ENCODE results near the gene HPCAL1. TPM values are rescaled to one million over a fixed set of nuclear protein-coding genes. Genes with fewer than 3 reads are reported as not detected.

HPCAL1 gene
- total RNA-seq, 3 donors from 2014 or later (not counting 1 experiment from before 2014, with no cell fraction given), result 31.1 to 45.2 (median 39.8) TPM

DNA sequence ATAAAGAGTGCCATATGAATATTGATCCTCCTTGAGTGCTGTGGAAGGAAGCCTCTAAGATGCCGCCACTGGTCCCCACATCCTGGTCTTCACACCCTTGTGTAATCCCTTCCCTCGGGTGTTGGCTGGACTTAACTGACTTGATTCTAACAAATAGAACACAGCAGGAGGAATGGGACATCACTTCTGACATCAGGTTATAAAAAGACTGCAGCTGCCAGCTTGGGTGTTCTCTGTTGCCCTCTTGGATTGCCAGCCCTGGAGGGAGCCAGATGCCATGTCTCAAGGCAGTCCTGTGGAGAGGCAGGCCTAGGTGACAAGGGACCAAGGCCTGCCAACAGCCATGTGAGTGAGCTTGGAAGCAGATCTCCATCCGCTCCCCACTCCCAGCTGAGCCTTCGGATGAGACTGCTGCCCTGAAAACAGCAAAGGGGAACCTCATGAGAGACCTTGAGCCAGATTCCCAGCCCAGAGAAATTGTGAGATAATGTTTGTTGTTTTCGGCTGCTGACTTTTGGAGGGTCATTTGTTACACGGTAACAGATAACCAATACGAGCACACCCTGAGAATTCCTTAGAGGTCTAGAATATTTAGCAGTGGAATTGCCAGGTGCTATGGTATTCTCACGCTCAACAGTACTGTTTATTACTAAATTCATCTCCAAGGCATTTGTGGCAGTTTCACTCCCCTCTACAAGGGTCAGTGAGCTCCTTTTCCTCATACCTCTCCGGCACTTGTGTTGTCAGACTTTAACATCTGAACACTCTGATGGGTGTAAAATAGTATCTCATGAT is 32.5 kb downstream of the HPCAL1 start:
- intact Hi-C loops (cut with micrococcal nuclease), result no loop called here
- Mint-ChIP-seq H3K36me3 (no peaks in the 10 kb centered on the region), H3K9me3 (peaks cover 0 to 3% of the 10 kb centered on the region in 2 donors), H3K4me3 (no peak overlapping the region), H3K27me3 (ENCODE audit: low read depth in 2 of 2) (no peaks in the 10 kb centered on the region), H3K4me1 (peaks cover 53 to 56% of the 10 kb centered on the region in 2 donors), H3K27ac (no peak overlapping the region)
- Histone ChIP-seq H3K4me3 (ENCODE audit: low read length) (no peak overlapping the region), H3K27me3 (ENCODE audit: control insufficient read depth, insufficient read depth, low read length) (no peaks in the 10 kb centered on the region), H3K4me1 (ENCODE audit: control insufficient read depth, insufficient read depth, low read length) (peaks cover 32% of the 10 kb centered on the region), H3K9me3 (ENCODE audit: control insufficient read depth, insufficient read depth, low read length) (peaks cover 6% of the 10 kb centered on the region), H3K27ac (ENCODE audit: low read length) (no peak overlapping the region), H3K36me3 (ENCODE audit: control insufficient read depth, insufficient read depth, low read length) (no peaks in the 10 kb centered on the region)
- DNase-seq (no peak), ATAC-seq (no peak)
- no peak for TF ChIP-seq CTCF (IDR thresholded peaks at IDR 0.05)
- 98% methylated on average over 9 of the region's 9 CpGs for WGBS (ENCODE audit: insufficient coverage)

- no peaks in the 10 kb centered on the region for H3K27me3 Mint-ChIP-seq (ENCODE audit: low read depth in 2 of 2)
- Histone ChIP-seq H3K27ac (ENCODE audit: low read length) (no peak overlapping the region), H3K4me1 (ENCODE audit: control insufficient read depth, insufficient read depth, low read length) (peaks cover 25% of the 10 kb centered on the region), H3K27me3 (ENCODE audit: control insufficient read depth, insufficient read depth, low read length) (no peaks in the 10 kb centered on the region), H3K36me3 (ENCODE audit: control insufficient read depth, insufficient read depth, low read length) (no peaks in the 10 kb centered on the region), H3K9me3 (ENCODE audit: control insufficient read depth, insufficient read depth, low read length) (peaks cover 6% of the 10 kb centered on the region), H3K4me3 (ENCODE audit: low read length) (no peak overlapping the region)
- peaks cover 46 to 48% of the 10 kb centered on the region in 2 donors for H3K4me1 Mint-ChIP-seq
- H3K9me3 Mint-ChIP-seq, result peaks cover 0 to 3% of the 10 kb centered on the region in 2 donors
- TF ChIP-seq CTCF (IDR thresholded peaks at IDR 0.05), result no peak
- WGBS (ENCODE audit: insufficient coverage), result 98% methylated on average over 3 of the region's 4 CpGs
- no peak overlapping the region for H3K27ac Mint-ChIP-seq
- H3K36me3 Mint-ChIP-seq, result no peaks in the 10 kb centered on the region
- intact Hi-C loops (cut with micrococcal nuclease), result no loop called here
- ATAC-seq (no peak), DNase-seq (no peak)
- no peak overlapping the region for H3K4me3 Mint-ChIP-seq
Observed at GRCh38 chr2:10336283-10336682, 33.6 kb downstream of the HPCAL1 start.

DNA sequence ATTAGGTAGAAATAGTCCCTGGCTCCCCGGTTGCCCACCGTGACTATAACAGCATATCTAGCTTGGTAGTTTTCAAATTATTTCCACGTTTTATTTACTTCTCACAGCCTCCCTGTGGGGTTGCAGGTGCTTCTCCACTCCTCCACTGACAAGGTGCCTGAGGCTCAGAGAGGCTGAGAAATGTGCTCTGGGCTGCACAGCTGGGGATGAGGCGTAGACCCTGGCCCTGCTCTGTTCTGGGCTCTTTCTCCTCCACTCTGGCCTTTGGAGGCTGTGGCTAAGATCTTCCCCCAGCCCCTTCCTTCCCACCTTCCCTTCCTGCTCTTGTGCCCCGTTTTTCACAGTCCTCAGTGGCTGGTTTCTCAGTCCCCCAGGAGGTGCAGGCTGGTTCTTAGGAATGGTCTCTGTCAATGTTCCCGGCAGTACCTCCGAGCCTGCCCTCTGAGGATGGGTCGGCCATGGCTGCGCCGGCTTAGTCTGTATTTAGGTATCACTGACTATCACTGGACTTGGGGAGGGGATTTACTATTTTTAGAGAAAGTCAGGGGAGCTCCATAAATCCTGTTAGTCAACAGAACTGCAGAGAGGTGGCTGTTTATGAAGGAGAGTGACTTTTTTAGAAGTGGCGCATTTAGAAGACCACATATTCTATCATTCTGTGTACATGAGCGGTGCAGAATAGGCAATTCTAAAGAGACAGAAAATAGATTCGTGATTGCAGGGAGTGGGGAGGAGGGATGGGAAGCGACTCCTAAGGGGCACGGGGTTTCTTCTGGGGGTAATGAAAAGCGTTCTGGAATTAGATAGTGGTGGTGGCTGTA is 35.0 kb downstream of the HPCAL1 start:
- Mint-ChIP-seq H3K36me3 (no peaks in the 10 kb centered on the region), H3K9me3 (peaks cover 0 to 3% of the 10 kb centered on the region in 2 donors), H3K27me3 (ENCODE audit: low read depth in 2 of 2) (no peaks in the 10 kb centered on the region), H3K4me1 (peaks cover 32 to 35% of the 10 kb centered on the region in 2 donors), H3K4me3 (no peak overlapping the region), H3K27ac (no peak overlapping the region)
- ATAC-seq (no peak), DNase-seq (no peak)
- peaks cover 6% of the 10 kb centered on the region for H3K9me3 ChIP-seq (ENCODE audit: control insufficient read depth, insufficient read depth, low read length)
- no peak overlapping the region for H3K4me3 ChIP-seq (ENCODE audit: low read length)
- H3K36me3 ChIP-seq (ENCODE audit: control insufficient read depth, insufficient read depth, low read length), result no peaks in the 10 kb centered on the region
- H3K4me1 ChIP-seq (ENCODE audit: control insufficient read depth, insufficient read depth, low read length), result peaks cover 13% of the 10 kb centered on the region
- 91% methylated on average over 16 of the region's 16 CpGs for WGBS (ENCODE audit: insufficient coverage)
- H3K27ac ChIP-seq (ENCODE audit: low read length), result no peak overlapping the region
- intact Hi-C loops (cut with micrococcal nuclease), result no loop called here
- no peaks in the 10 kb centered on the region for H3K27me3 ChIP-seq (ENCODE audit: control insufficient read depth, insufficient read depth, low read length)
- no peak for TF ChIP-seq CTCF (IDR thresholded peaks at IDR 0.05)
